HG03521 (cell line): Measurements from ENCODE around the gene REEP5.
A peak's percentile ranks its signal among the peaks of the same experiment; 100 is the strongest.
"Not testable (repeated sequence)": the region's sequence is repeated elsewhere in the genome, so short reads cannot be mapped to it uniquely, and the experiment has no call there.

ENCODE experiments used
- ATAC-seq: cut with Tn5 transposase; IDR thresholded peaks from one replicate; pipeline ENCODE4 v1.9.1; 2021; ENCODE audit warnings: mild to moderate bottlenecking, moderate library complexity; ENCODE audit not compliant: unreplicated experiment

Gene REEP5

DNA sequence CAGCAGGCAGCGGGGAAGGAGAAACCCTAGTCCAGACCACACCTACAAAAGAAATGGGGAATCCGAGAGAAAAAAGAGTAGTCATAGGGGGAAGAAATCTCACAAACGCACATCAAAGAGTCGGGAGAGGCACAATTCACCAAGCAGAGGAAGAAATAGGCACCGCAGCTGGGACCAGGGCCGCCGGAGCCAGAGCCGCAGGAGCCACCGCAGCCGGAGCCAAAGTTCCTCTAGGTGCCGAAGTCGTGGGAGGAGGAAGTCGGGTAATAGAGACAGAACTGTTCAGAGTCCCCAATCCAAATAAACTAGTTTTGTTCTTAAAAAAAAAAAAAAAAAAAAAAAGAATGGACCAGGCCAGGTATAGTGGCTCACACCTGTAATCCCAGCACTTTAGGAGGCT is 29.3 kb downstream of the REEP5 start:
- no peak for ATAC-seq

DNA sequence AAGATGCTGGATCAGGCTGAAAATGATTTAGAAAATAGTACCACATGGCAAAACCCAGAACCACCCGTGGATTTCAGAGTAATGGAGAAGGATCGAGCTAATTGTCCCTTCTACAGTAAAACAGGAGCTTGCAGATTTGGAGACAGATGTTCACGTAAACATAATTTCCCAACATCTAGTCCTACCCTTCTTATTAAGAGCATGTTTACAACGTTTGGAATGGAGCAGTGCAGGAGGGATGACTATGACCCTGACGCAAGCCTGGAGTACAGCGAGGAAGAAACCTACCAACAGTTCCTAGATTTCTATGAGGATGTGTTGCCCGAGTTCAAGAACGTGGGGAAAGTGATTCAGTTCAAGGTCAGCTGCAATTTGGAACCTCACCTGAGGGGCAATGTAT is 30.0 kb downstream of the REEP5 start:
- not testable (repeated sequence) for ATAC-seq

DNA sequence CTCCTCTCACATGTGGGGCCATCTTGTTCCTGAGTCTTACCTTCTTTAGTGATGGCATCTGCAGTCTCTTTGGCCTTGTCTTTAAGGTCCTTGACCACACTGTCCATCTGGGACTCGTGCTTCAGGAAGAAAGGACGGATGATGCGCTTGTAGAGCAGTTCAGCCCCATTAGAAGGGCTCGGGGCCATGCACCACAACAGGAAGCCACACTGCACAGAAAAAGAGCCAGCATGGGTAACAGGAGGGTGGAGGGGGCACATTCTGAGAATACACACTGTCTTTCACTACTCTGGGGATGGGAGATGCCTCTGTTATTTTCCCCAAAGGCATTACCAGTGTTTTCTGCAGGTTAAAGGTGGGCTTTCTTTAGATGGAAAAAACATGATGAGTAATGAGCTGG is 35.1 kb downstream of the REEP5 start:
- ATAC-seq, result no peak

DNA sequence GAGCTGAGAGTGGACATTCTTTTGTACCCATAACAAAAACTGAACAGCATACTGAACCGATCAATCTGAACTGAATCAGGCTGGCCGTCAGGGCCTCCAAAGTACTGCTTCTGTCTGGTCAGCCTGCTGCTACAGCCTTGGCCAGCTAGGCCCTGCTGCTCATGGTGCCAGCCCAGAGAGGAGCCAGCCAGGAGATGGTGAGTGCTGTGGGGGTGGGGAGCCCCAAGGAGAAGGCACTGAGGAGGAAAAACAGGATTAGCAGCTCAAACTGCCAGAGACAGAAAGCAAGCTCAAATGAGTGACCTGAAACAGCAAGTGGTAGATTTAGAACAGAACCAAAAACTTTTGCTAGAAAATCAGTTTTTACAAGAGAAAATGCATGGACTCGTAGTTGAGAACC is 37.0 kb downstream of the REEP5 start:
- no peak for ATAC-seq

DNA sequence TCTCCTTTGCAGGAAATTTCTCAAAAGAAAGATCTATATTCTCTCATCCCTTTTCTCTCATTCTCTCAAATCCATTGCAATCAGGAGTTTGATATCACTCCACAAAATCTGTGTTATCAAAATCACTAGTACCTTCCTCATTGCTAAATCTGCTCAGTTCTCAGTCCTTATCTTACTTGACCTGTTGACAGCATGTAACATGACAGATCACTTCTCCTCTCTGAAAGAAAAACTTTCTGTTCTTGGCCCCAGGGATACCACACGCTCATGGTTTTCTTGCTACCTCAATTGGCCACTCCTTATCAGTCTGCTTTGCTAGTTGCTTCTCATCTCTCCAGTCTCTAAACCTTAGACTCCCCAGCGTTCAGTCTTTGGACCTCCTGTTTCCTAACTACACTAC is 38.8 kb downstream of the REEP5 start:
- no peak for ATAC-seq

DNA sequence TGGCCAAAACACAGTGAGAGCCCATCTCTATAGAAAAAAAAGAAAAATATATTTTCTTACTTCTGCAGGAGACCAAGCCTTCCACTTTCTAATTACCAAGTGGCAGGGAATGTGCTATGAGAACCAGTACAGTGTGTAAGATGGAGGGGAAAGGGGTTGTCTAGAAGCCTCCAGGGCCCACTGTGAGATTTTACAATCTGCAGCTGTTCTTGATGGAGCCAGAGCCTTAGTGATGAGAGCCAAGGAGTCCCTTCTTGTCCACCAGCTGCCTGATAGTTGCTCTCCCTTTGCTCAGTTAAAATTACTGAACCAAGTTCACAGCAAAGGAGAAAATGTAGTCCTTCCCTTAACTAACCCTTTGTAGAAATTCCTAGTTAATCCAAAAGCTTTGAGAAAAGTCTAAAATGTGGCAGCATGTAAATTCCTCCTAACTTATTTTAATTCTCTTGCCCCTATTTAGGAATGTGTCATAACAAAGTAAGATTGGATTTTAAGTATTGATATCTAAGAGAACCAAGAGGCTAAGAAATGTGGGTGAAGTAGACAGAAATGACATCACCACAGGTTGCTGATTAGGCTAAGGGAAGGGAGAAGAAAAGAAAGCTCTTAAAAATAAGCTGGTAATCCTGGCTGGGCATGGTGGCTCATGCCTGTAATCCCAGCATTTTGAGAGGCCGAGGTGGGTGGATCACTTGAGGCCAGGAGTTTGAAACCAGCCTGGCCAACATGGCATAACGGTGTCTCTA is 41.6 kb downstream of the REEP5 start:
- ATAC-seq, result no peak

DNA sequence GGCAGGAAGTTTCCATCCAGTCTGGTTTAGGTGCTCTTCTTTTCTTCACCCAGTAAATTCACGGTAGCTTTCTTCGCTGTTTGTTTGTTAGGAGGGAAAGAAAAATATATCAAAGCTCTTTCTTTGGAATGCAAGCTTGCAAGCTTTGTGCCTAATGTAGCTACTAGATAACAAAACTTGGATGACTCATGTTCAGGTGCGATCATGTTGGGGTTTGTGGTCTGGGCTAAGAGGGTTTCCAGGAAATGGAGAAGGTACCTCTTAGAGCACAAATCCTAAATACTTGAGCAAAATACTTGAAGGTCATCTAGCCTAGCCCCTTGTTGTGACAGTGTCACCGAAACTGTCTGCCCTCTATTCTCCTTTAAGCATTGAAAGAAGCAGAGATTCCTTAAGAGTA is 43.3 kb downstream of the REEP5 start:
- no peak for ATAC-seq

DNA sequence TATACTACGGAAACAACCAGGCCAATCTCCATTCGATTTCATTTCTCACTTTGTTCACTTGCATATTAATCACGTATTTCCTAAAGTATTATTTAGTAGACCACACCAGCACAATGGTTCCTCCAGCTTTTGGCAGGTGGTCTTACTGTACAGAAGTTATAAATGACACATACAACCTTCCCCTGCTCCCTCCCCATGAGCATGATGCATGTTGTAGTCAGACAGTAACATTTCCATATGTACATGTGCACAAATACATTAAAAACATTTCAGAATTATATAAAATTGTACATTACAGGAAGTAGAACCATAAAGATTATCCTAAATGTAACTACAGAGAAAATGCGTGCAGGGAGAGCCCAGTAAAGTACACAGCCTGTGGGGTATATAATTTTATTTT is 43.9 kb downstream of the REEP5 start:
- ATAC-seq, result no peak

DNA sequence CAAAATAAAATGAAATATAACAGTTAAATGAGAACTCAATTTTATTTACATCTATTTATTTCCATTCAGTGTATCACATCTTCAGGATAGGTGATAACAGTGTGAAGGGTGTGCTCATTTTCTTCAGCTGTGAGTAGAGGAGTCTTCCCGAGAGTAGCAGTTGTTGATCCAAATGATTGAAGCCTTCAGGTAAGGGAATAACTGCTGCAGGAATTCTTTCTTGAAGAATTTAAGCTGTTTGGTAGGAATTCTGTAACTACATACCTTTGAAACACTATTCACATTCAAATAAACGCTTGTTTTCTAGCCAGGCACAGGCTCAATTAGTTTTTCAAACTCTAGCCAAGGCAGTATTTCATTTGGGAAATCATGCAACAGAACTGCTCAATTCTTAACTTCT is 45.7 kb downstream of the REEP5 start:
- ATAC-seq, result no peak

DNA sequence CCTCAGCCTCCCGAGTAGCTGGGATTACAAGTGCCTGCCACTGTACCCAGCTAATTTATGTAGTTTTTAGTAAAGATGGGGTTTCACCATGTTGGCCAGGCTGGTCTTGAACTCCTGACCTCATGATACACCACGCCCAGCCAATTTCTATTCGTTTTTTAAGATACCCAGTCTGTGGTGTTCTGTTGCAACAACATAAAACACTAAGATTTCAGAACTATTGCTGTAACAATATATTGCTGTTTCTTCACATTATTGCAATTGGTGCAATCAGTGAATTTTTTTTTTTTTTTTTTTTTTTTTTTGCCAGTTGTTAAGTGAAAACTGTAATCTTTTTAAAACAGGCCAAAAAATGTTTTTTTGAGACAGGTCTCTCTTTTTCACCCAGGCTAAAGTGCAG is 51.1 kb downstream of the REEP5 start:
- no peak for ATAC-seq

DNA sequence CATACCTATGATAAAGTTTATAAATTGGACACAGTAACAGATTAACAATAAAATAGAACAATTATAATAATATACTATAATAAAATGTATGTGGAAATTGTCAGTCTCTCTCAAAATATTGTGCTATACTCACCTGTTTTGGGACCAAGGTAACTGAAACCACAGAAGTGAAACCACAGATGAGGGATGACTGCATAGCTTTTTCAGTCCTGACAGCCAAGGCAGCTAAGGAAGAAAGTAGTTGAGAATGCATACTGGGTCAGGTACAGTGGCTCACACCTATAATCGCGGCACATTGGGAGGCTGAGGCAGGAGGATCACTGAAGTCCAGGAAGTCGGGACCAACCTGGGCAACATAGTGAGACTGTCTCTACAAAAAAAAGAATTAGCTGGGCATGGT is 52.1 kb downstream of the REEP5 start:
- no peak for ATAC-seq

DNA sequence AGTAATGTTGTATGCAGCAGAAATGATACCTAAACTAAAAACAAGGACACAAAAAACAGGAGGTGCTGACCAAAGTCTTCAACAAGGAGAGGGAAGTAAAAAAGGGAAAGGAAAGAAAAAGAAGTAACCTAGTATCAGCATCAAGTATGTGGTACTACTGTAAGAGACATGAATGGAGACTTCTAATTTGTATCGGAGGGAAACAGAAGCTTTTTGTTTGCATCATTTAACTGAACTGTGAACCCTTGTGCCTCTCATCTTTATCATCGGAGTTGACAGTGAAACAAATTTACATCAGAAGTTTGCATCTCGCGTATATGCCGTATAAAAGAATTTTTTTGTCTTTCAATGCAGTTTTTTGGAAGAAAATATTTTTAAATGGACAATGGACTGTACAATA is 54.6 kb downstream of the REEP5 start:
- ATAC-seq, result no peak

DNA sequence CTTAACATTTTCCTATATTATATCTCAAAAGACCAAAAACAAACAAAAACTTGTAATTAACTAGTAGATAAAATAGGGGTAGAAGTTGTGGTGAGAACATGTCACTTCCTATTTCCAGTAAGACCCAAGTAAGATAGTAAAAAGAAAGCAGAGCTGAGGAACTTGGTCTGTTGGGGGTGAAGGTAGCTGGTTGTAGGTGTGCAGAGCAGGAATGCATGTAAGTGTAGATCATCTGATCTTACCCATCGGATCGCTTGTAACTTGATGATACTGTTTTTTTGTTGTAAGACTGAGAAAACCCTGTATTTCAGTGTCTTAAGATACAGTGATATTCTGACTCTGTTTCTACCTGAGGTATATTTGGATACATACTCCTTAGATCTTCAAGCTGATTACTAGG is 55.3 kb downstream of the REEP5 start:
- no peak for ATAC-seq

DNA sequence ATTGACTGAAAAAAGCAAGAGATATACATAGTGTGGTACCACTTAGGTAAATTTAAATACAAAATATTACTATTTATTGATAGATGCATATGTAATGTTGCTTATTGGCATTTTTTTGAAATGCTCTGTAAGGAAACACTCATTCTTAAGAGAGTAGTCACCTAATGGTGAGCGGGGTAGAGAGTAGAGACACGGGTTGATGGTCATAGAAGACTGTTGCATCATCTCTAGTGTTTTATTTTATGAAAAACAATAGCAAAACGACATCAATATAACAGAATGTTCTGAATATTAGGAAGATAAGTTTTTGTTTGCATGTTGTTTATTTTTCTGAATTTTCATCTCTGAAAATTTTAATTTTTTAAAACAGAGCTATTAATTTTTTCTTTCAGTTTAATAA is 56.9 kb downstream of the REEP5 start:
- ATAC-seq, result no peak

DNA sequence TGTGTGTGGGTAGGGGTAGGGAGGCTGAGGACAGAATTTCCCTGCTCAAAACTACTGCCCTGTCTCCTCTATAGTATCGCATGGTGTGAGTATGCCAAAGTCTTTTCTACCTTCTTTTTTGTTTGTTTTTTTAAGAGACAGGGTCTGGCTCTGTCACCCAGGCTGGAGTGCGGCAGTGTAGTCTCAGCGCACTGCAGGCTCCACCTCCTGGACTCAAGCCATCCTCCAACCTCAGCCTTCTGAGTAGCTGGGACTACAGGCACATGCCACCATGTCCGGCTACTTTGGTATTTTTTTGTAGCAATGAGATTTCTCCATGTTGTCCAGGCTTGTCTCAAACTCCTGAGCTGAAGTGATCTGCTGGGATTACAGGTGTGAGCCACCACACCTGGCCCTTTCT is 58.5 kb downstream of the REEP5 start:
- no peak for ATAC-seq

DNA sequence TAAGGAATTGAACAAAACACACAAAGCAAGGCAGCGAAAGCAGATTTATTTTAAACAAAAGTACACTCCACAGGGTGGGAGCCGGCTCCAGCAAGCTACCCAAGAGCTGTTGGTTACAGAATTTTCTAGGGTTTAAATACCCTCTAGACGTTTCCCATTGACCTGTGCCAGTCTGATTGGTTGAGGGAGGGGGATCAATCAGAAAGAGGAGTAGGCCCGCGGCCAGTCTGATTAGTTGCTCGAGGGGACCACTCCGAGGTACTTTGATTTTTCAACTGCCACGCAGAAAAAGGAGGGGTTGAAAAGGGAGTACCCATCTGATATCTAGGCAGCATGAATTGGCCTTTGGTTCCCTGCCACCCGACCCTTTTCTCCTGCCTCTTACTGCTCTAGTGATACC is 59.9 kb downstream of the REEP5 start:
- no peak for ATAC-seq

DNA sequence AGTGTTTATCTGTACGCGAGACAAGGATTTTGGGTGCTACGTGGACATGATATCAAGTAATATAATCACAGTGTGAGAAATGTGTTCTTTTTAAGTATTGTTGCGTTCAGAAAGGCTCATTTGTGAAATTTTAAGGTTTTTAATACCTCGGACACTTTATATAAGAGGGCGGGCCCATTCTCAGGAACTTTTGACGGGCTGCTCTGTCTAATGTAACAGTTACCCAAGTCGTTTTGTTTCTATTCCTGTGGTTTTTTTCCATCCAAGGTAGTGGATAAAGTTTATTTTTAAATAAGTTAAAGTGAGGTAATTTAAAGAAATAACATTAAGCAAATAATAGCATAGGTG is 60.4 kb downstream of the REEP5 start:
- ATAC-seq, result no peak

DNA sequence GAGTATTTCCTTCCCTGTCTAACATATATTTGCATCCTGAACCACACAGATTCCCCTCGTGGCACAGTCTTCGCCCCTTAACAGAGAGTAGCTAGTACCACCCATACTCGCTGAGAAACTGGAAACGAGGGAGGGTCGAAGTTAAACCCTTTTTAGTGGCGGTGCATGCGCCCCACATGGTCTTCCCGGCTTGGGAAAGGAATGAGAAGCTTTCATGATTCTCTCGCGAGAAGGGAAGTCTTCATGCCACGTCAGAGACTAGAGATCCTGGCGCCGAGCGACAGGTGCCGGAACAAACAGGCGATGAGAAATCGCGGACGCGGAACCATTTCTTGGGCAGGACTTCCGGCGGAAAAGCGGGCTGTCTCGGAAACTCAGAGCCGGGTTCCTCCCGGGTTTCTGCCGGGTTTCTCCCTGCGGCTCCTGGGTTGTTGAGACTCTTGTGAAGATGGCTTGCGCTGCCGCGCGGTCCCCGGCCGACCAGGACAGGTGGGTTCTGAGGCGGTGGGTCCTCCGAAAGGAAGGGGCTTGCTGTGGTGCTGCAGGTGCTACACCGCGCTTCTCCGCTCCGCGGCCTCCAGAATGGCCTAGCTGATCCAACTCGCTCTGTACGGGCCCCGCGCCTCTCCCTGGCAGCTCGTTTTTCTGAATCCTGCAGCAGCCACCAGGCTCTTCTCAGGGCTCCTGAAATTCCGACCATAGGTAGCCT is 60.9 kb downstream of the REEP5 start, which contains the start of gene SRP19:
SRP19 (plus strand) TSS at position 359 of the 709 bp plus-strand sequence; CDS start at position 449, 90 bp downstream.
- ATAC-seq, result peak; percentile 98

DNA sequence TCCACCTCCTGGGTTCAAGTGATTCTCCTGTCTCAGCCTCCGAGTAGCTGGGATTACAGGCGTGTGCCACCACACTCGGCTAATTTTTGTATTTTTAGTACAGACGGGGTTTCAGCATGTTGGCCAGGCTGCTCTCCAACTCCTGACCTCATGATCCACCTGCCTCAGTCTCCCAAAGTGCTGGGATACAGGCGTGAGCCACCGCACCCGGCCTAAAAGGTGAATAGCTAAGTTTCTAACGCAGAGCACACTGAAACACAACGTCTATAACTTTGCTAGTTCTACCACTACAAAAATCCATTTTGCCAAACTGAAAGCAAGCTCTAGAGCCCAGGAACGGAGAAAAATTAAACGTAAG is 61.5 kb downstream of the REEP5 start:
- ATAC-seq, result not testable (repeated sequence)

DNA sequence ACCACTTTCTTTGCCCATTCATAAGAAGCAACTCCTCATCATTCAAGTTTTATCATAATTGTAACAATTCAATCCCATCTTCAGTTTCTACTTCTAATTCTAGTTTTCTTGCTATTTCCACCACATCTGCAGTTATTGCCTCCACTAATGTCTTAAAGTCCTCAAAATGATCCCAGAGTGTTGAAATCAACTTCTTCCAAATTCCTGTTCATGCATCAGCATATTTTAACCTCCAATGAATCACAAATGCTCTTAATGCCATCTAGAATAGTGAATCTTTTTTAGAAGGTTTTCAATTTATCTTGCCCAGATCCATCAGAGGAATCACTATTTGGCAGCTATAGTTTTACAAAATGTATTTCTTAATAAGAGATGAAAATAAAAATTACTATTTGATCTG is 64.2 kb downstream of the REEP5 start:
- ATAC-seq, result no peak

DNA sequence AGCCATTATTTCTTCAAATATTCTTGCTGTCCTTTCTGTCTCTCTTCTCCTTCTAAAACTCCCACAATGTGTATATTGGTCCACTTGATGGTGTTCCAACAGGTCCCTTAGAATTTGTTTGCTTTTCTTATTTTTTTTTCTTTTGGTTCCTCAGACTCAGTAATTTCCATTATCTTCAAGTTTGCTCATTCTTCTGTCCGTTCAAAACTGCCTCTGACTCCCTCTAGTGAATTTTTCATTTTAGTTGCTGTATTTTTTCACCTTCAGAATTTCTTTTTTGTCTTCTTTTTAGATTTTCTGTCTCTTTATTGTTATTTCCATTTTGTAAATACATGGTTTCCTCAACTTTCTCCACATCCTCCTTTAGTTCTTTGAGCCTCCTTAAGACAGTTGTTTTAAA is 67.4 kb downstream of the REEP5 start:
- ATAC-seq, result no peak

DNA sequence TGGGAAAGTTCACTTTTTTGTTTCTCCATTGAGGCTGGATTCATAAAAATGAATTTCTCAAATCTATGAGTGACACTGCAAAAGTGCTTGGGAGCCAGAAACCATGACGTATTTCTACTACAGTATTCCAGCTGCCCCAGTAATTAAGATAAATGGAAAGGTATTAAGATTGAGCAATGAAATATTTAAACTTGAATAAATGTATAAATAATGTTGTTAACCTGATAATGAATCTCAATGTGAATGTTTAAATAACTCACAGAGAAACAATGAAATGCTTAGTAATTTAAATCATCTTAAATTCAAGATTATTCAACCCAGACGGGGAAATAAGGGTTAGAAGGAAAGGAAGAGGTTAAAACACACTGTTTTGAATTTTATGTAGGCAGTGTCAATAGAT is 72.1 kb downstream of the REEP5 start:
- no peak for ATAC-seq
